HG02973 (cell line): Measurements from ENCODE around the gene ARHGAP36.

Experiments used
- ATAC-seq: cut with Tn5 transposase; IDR thresholded peaks from one replicate; pipeline ENCODE4 v1.9.1; 2021; ENCODE audit warnings: moderate library complexity; ENCODE audit not compliant: unreplicated experiment

The ARHGAP36 gene, protein sequence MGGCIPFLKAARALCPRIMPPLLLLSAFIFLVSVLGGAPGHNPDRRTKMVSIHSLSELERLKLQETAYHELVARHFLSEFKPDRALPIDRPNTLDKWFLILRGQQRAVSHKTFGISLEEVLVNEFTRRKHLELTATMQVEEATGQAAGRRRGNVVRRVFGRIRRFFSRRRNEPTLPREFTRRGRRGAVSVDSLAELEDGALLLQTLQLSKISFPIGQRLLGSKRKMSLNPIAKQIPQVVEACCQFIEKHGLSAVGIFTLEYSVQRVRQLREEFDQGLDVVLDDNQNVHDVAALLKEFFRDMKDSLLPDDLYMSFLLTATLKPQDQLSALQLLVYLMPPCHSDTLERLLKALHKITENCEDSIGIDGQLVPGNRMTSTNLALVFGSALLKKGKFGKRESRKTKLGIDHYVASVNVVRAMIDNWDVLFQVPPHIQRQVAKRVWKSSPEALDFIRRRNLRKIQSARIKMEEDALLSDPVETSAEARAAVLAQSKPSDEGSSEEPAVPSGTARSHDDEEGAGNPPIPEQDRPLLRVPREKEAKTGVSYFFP

DNA sequence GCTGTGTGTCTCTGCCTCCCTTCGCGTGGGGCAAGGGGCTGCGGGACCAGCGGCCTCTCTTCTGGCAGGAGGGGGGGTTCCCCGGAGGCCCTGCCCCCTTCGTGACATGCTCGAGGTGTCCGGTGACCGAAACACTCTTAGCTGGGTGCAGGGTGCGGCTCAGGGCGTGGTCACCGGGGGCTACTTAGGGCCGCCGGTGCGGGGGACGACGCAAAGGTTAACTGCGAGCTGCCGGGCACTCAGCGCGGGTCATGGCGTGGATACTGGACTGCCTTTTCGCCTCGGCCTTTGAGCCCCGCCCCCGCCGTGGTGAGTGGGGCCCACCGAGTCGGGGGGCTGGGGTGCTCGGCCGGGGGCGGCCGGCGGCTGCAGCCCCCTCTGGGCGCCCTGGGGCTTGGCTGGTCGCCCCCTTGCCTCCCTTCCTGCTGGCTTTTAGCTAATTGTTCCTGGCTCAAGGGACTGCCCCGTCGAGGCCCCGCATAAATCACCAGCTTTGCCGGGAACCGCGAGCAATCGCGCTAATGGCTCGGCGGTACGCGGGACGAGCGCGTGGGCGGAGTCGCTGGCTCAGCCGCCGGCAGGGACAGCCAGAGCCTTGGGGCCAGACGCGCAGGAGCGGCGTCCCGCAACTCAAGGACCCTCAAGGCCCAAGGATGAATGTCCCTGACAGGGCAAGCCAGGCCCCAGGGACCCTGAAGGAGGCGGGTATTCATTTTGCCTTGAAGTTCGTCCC, at the start of gene ARHGAP36:
TSS of gene ARHGAP36 (plus strand) at position 211 of the 733 bp plus-strand sequence. CDS start 23,320 bp downstream, outside the sequence.
- no peak for ATAC-seq

- ATAC-seq, result no peak
Measured at GRCh38 chrX:131010186-131010585, 48.0 kb upstream of the ARHGAP36 start.

DNA sequence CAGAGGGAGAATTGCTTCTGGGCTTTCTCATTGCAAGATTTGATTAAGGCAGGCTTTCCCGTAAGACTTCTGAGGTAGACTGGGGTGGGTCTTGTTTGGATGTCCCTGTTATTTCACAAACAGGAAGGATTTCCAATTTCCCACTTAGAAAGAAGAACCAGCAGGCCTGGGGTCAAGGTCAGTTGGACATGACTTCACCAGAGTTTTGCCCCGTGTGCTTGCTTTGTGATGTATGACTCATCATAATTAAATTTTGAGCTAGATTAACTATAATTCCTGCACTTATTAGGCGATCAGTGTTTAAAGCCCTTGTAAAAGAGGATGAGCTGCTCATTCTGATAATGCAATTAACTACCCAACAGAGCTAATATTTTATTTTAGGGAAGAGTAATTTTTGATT, 32.8 kb upstream of the ARHGAP36 start:
- no peak for ATAC-seq

DNA sequence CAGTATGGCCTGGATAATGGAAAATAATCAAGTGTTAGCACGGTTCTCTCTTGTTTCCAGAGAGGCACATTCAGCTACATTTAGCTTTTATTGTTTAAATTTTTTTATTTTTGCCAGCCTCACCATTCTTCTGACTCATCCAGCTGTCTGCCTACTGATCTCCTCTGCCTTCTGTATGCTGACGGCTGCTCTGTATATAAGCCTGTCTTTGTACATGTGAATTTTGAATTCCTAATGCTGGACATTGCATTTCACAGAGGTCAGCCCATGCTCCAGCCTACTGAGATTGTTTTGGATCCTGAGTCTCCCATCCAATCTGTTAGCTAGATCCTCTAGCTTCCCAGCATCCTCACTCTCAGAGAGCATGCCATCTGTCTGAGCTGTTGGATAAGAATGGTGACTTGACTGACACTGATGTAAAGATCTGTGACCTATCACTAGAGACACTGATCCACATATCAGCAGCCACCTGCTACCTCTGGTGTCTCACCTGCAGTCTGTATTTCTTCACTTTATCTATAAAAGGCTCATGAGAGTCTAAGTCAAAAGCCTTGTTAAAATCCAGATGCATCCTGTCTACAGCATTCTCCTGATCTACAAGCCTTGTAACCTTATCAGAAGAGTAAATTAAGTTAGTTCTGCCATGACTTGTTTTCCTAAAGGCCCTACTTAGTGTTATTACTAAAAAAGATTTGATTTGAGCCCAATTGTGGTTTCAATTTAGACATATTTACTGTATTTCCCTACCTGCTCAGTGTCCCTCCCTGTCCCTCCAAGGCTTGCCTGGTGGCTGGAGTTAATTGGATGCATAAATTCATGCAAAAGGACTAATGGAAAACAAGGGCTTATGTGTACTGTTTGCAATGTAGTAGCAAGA, 25.6 kb upstream of the ARHGAP36 start:
- ATAC-seq, result no peak

DNA sequence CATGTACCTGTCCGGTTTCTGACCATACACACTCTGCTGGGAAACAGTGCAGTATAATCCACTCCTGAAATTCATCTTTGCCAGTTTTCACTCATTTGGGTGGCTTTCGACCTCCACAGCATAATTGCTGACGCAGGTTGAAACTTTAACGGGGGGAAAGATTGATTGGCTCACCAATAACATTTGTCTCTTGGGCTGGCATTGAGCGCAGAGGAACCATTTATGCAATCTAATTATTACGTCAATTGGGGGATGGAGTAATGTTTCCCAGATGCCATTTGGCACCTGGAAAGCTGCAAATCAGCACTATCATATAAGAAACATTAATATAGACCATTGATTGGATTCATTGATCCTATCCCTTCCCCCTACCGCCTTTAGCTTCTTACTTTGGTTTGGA, 24.1 kb upstream of the ARHGAP36 start:
- no peak for ATAC-seq

DNA sequence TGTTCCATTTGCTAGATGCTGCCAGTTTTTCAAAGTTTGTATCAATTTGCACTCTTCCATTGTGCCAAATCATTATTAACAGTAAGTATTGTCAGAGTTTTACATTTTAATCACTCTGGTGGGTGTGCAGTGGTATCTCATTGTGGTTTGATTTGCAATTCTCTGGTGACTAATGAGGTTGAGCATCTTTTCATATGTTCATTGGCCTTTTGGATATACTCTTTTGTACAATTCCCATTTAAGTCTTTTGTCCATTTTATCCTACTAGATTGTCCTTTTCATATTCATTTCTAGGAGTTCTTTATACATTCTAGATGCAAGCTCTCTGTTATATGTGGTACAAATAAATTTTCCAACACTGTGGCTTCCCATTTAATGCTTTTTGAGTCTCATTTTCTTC, 17.4 kb upstream of the ARHGAP36 start:
- no peak for ATAC-seq

GRCh38 chrX:131041667-131042066, 16.5 kb upstream of the ARHGAP36 start:
- no peak for ATAC-seq

DNA sequence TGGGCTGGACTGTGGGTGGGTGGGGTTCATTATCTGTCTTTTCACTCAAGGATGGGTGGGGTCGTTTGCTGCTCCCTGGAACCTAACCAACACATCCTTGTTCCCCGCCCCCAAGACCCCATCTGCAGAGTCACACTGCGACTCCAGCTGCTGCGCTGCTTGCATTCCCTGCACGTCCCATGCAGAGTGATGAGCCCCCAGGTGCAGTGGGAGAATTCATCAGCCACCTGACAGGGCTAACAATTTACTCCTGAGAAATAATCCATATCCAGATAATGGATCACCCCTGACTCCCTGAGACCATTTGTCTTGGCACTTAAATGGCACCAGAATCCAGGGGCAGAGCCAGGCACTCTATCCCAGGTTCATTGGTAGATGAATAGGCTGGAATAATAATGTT, 12.4 kb upstream of the ARHGAP36 start:
- ATAC-seq, result no peak

DNA sequence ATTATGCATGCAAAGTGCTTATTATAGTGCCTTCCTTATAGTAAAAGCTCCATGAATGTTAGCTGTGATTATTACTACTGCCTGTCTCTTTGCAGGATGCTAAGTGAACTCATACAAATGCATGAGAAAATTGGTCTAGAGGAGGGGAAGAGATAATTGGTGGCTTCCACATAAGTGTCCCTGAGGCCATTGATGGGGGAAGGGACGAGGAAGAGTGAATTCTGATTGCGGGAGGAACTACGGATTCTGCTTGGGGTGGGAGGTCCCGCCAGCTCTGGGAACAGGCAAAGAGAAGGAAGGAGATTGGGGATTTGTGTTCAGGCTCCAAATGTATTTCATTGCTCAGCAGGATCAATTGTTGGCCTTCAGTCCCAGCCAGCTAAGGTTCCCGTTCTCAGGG, 11.6 kb upstream of the ARHGAP36 start:
- no peak for ATAC-seq

- no peak for ATAC-seq
Measured at GRCh38 chrX:131047180-131047579, 11.0 kb upstream of the ARHGAP36 start.

DNA sequence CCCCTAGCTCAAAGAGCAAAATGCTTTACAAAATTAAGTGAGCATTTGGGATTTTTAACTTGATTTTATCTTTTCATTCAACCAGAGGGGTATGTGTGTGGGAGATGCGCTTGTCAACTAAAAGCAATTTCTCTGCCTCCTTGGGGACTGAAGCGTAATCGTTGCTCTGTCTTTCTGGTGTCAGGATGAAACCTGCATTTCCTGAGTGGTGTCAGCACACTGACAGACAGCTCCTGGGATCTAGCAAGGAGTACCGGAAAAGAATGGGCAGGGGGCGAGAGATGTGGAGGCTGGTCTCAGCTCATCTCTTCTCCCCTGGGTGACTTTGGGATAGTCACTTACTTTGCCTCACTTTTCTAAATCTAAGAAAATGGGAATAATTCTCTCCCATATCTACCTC, 5.1 kb upstream of the ARHGAP36 start:
- ATAC-seq, result no peak

DNA sequence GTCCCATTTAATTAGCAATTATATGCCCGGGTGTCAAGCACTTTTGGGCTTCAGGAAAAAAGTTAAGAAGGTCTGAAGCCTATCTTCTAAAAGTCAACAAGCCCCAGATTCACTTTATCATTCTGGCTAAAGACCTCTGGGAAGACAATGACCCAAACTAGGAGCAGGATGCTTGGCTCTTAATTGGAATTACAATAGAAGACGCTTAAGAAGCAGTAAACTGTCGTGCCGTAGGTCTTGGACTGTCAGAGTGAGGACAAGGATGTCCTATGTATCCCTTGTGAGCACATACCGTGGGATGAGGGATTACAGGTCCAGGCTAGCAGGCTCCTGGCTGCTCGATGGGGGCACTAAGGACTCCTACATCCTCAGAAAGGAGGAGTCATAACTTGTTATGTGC, 3.2 kb upstream of the ARHGAP36 start:
- ATAC-seq, result no peak

DNA sequence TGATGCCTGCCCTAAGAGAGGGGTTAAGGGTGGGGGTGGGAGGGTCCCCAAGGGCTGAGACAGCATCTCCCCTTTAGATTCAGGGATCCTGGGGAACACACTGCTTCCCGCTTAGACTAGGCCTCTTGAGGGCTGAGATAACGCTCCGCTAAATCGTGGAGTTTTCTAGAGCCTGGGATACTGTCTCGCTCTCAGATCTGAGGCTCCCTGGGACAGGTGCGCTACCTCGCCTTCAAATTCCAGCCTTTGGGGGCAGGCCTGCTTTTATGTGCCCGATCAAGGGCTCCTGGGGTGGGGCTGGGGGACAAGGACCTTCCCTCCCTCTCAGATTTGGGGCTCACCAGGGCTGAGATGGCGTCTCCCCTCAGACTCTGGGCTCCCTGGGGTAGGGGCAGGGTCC, 440 bp upstream of the ARHGAP36 start:
- ATAC-seq, result no peak

GRCh38 chrX:131059246-131059645, 1.1 kb downstream of the ARHGAP36 start:
- ATAC-seq, result no peak

- ATAC-seq, result no peak
Measured at GRCh38 chrX:131060147-131060546, 2.0 kb downstream of the ARHGAP36 start.

- ATAC-seq, result no peak
Measured at GRCh38 chrX:131061306-131061705, 3.2 kb downstream of the ARHGAP36 start.

- ATAC-seq, result no peak
Measured at GRCh38 chrX:131063613-131064012, 5.5 kb downstream of the ARHGAP36 start.

- ATAC-seq, result no peak
Measured at GRCh38 chrX:131066237-131066636, 8.1 kb downstream of the ARHGAP36 start.

DNA sequence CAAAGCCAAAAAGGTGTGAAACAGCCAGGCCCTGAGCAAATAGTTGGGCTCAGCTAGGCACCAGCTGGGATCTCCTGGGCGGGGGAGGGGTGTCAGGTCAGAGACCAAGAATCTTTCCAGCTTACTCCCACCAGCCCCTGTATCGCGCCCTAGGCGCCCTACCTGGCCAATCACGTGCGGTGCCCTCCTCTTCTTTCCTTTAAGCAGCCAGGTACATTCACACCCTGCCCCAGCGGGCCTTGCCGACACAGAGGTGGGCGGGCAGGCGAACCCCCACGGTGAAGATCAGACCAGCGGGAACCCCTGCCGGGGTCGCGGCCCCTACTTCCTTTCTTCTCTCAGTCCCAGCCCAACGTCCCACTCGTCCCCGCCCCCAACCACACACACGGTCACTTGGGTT, 9.1 kb downstream of the ARHGAP36 start:
- ATAC-seq, result no peak

DNA sequence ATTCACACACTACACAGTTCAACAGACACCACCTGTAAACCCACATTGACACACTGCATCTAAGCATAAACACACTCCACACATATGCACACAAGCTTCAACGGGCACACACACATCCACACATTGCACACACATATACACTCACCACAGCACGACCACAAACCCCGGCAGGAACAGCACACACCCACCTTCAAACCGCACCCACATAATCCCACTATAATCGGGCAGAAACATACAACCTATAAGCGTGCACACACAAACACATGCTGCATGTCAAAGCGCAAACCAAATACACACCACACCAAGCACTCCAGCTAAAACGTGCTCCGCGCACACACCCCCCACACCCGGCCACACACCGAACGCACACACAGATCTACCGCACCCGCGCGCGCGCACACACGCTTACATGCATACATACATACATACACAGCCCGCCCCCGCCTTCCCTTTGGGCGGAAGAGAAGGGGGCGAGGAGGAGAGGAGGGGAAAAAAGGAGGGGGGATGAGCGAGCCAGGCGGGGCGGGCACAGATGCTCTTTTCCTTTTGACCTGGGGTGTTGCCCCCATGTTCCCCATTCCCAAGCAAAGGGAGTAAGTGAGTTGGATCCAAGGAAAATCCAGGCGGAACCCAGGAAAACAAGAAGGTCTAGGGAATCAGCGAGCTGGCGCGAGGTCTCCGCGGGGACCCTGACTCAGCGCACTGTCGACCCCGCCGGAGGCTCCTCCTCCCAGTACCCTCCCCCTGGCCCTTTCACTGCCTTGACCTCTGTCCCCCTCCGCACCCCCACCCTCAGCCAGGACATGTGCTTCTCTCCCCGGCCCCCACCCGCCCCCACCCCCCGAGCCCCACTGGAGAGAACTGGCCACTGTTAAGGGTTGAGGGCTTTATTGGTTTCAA, 9.9 kb downstream of the ARHGAP36 start:
- no peak for ATAC-seq
